HepG2 (cell line): ENCODE data around the gene SRBD1. TPM values are rescaled to one million over a fixed set of nuclear protein-coding genes. Genes with fewer than 3 reads are reported as not detected.

ENCODE experiments used
- ASH2L ChIP-seq: fragments of 300-600, 200-600 bp; sonication (generic); IDR thresholded peaks from 2 replicates; pipeline ENCODE4 v1.7.0; 2017; ENCODE audit warnings: low read depth, mild to moderate bottlenecking, moderate library complexity, mixed read lengths, low read length; ENCODE audit not compliant: insufficient read length
- BRD4 ChIP-seq: sonication (generic); formaldehyde crosslinking; IDR thresholded peaks from 2 replicates; pipeline ENCODE4 v1.4.0; 2020; ENCODE audit warnings: missing genetic modification reagents
- CCAR2 ChIP-seq: fragments of 200-400 bp; formaldehyde crosslinking; optimal IDR thresholded peaks from 2 replicates; pipeline ENCODE3; 2018; ENCODE audit warnings: low read depth, mild to moderate bottlenecking, low read length, moderate library complexity
- ELF1 ChIP-seq: sonication (generic); formaldehyde crosslinking; IDR thresholded peaks from 2 replicates; pipeline ENCODE4 v1.4.0; 2020; ENCODE audit warnings: missing genetic modification reagents
- HOXA3 ChIP-seq: sonication (generic); formaldehyde crosslinking; IDR thresholded peaks from 2 replicates; pipeline ENCODE4 v1.5.0; 2020; ENCODE audit warnings: missing genetic modification reagents
- MATR3 ChIP-seq: sonication (generic); formaldehyde crosslinking; IDR thresholded peaks from 2 replicates; pipeline ENCODE4 v1.4.0; 2020; ENCODE audit warnings: missing genetic modification reagents
- MED1 ChIP-seq: sonication (generic); formaldehyde crosslinking; IDR thresholded peaks from 2 replicates; pipeline ENCODE4 v1.4.0; 2020; ENCODE audit warnings: missing genetic modification reagents
- NFATC3 ChIP-seq: sonication (generic); formaldehyde crosslinking; IDR thresholded peaks from 2 replicates; pipeline ENCODE4 v1.5.1; 2020; ENCODE audit warnings: mild to moderate bottlenecking, missing genetic modification reagents
- NFYB ChIP-seq: sonication (generic); formaldehyde crosslinking; IDR thresholded peaks from 2 replicates; pipeline ENCODE4 v1.4.0; 2020; ENCODE audit warnings: missing genetic modification reagents
- NR2F2 ChIP-seq: IDR thresholded peaks from 2 replicates; pipeline ENCODE4 v1.6.1; 2012; ENCODE audit warnings: low read depth, inconsistent platforms, borderline replicate concordance
- POLR2AphosphoS2 ChIP-seq: IDR thresholded peaks from 2 replicates; pipeline ENCODE4 v1.6.1; 2011; ENCODE audit warnings: low read depth, low read length, improper control_type of control experiment
- SATB2 ChIP-seq: sonication (generic); formaldehyde crosslinking; IDR thresholded peaks from 2 replicates; pipeline ENCODE4 v1.5.0; 2020; ENCODE audit warnings: missing genetic modification reagents
- SETDB1 ChIP-seq: sonication (generic); formaldehyde crosslinking; IDR thresholded peaks from 2 replicates; pipeline ENCODE4 v1.5.1; 2020; ENCODE audit warnings: missing genetic modification reagents, mild to moderate bottlenecking, borderline replicate concordance
- SP140L ChIP-seq: sonication (generic); formaldehyde crosslinking; IDR thresholded peaks from 2 replicates; pipeline ENCODE4 v1.4.0; 2020; ENCODE audit warnings: missing genetic modification reagents, borderline replicate concordance
- TEAD2 ChIP-seq: sonication (generic); formaldehyde crosslinking; IDR thresholded peaks from 2 replicates; pipeline ENCODE4 v1.9.0; 2021; ENCODE audit warnings: missing genetic modification reagents
- TRIM24 ChIP-seq: sonication (generic); formaldehyde crosslinking; IDR thresholded peaks from 2 replicates; pipeline ENCODE4 v1.8.0; 2022; ENCODE audit warnings: mild to moderate bottlenecking, missing genetic modification reagents
- ZNF251 ChIP-seq: sonication (generic); formaldehyde crosslinking; IDR thresholded peaks from 2 replicates; pipeline ENCODE4 v1.9.0; 2021; ENCODE audit warnings: mild to moderate bottlenecking, missing genetic modification reagents
- ZNF282 ChIP-seq: fragments of 450-650 bp; IDR thresholded peaks from 2 replicates; pipeline ENCODE4 v1.6.1; 2018; ENCODE audit not compliant: partially characterized antibody
- ZNF460 ChIP-seq: sonication (generic); formaldehyde crosslinking; IDR thresholded peaks from 2 replicates; pipeline ENCODE4 v1.5.1; 2020; ENCODE audit warnings: missing genetic modification reagents, mild to moderate bottlenecking, borderline replicate concordance
- ZNF564 ChIP-seq: sonication (generic); formaldehyde crosslinking; IDR thresholded peaks from 2 replicates; pipeline ENCODE4 v1.8.1; 2023; ENCODE audit warnings: mild to moderate bottlenecking, missing genetic modification reagents
- ZNF768 ChIP-seq: sonication (generic); formaldehyde crosslinking; IDR thresholded peaks from 2 replicates; pipeline ENCODE4 v1.4.0; 2020; ENCODE audit warnings: missing genetic modification reagents
- ZNF775 ChIP-seq: sonication (generic); formaldehyde crosslinking; IDR thresholded peaks from 2 replicates; pipeline ENCODE4 v1.4.0; 2020; ENCODE audit warnings: missing genetic modification reagents, mild to moderate bottlenecking, moderate library complexity, borderline replicate concordance
- ZNF777 ChIP-seq: sonication (generic); formaldehyde crosslinking; IDR thresholded peaks from 2 replicates; pipeline ENCODE4 v1.4.0; 2020; ENCODE audit warnings: missing genetic modification reagents
- polyA plus RNA-seq, 8 experiments: library from polyadenylated mRNA; depleted of rRNA in 3 of 8; stranded (reverse) in 7 of 8; unstranded in 1 of 8; fragments of >200 nt; fragmentation: Illumina TruSeq in 4 of 8; extraction: Trizol in 4 of 8; gene quantifications; 2 replicates each; pipeline versions ENCODE4 v1.2.1 to v1.2.3, GENCODE V29; 2011 to 2016; ENCODE audit warnings: low read depth in 4 of 8, missing spikeins in 1 of 8, mixed read lengths in 1 of 8; ENCODE audit not compliant: insufficient read depth in 1 of 8
- total RNA-seq, 5 experiments: library from RNA; depleted of rRNA; stranded (reverse); fragments of >200 nt; fragmentation: Illumina TruSeq; extraction: Trizol; gene quantifications; 2 replicates each; pipeline ENCODE4 v1.2.3, GENCODE V29; 2016; ENCODE audit warnings: low read depth in 1 of 5
- TF ChIP-seq, protein P1 (sequence below): sonication (generic); formaldehyde crosslinking; IDR thresholded peaks from 2 replicates; pipeline ENCODE4 v1.4.0; 2020; ENCODE audit warnings: missing genetic modification reagents, borderline replicate concordance
- TF ChIP-seq, protein P2 (sequence below): sonication (generic); formaldehyde crosslinking; conservative IDR thresholded peaks from 2 replicates; pipeline ENCODE4 v1.8.0; 2022; ENCODE audit warnings: missing genetic modification reagents

The SRBD1 gene
- total and polyA plus RNA-seq, 2 of the 13 experiments (the other 11 are each of a cell fraction or from before 2014, with no cell fraction given): 3.2 to 23.9 TPM

DNA sequence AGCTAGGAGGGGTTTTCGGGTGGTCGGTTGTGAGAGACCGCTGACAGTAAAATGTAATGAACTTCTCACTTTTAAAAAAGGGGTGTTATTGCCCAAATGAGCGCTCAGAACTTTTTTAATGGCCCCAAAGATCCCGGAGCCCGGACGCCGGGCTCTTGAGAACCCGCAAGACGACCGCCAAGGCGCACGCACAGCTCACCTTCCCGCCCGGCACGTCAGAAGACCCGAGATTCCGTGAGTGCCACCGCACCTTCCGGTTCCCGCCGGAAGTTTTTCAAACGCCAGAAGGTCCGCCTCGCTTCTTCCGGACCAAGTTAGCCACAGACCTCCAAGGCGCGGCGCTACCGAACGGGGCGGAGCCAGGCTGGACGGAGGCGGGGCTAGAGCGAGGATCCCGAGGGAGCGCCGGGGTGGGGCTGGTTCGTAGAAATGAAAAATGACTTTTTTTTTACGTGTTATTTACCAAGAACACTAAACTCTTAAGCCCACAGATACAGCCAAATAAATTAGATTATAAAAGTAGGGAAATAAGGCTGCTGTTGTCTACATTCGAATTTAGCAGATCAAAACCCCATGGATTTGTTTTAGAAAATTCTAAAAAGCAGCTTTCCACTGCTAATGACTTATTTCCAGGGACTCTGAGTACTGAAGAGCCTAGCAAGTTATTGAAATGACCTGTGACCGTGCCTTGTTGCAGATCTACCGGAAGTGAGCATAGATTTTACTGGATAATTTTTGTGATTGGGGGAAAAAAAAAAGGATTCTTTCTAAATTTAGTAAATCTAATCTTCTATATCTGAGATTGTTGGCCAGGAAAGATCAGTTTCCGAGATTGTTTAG, at the start of gene SRBD1 (continued):
- TF ChIP-seq, protein P1, sequence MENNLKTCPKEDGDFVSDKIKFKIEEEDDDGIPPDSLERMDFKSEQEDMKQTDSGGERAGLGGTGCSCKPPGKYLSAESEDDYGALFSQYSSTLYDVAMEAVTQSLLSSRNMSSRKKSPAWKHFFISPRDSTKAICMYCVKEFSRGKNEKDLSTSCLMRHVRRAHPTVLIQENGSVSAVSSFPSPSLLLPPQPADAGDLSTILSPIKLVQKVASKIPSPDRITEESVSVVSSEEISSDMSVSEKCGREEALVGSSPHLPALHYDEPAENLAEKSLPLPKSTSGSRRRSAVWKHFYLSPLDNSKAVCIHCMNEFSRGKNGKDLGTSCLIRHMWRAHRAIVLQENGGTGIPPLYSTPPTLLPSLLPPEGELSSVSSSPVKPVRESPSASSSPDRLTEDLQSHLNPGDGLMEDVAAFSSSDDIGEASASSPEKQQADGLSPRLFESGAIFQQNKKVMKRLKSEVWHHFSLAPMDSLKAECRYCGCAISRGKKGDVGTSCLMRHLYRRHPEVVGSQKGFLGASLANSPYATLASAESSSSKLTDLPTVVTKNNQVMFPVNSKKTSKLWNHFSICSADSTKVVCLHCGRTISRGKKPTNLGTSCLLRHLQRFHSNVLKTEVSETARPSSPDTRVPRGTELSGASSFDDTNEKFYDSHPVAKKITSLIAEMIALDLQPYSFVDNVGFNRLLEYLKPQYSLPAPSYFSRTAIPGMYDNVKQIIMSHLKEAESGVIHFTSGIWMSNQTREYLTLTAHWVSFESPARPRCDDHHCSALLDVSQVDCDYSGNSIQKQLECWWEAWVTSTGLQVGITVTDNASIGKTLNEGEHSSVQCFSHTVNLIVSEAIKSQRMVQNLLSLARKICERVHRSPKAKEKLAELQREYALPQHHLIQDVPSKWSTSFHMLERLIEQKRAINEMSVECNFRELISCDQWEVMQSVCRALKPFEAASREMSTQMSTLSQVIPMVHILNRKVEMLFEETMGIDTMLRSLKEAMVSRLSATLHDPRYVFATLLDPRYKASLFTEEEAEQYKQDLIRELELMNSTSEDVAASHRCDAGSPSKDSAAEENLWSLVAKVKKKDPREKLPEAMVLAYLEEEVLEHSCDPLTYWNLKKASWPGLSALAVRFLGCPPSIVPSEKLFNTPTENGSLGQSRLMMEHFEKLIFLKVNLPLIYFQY (CRISPR knock-in tag): no peak
- no peak for TF ChIP-seq MATR3 (CRISPR knock-in tag)
- no peak for TF ChIP-seq ZNF282
- TF ChIP-seq SP140L (CRISPR knock-in tag): no peak
- TF ChIP-seq MED1 (CRISPR knock-in tag): peak; percentile 62; the same call in 1 of the 2 replicates
- no peak for TF ChIP-seq TRIM24
- no peak for TF ChIP-seq ZNF460
- TF ChIP-seq BRD4: no peak
- no peak for TF ChIP-seq POLR2AphosphoS2
- TF ChIP-seq SATB2: no peak
- no peak for TF ChIP-seq TEAD2
- TF ChIP-seq ZNF775: peak; percentile 80; the same call in 1 of the 2 replicates
- peak; percentile 55; the same call in 1 of the 2 replicates for TF ChIP-seq ZNF564 (CRISPR knock-in tag)
- TF ChIP-seq ASH2L: peak; percentile 90
- TF ChIP-seq NFYB (CRISPR knock-in tag): no peak; the same call in 1 of the 2 replicates
- no peak for TF ChIP-seq ZNF251 (CRISPR knock-in tag)
- TF ChIP-seq NFATC3 (CRISPR knock-in tag): 0 out of 2 replicates have a peak, but pooled peaks have one; percentile 35
- TF ChIP-seq ZNF768 (CRISPR knock-in tag): peak; percentile 55; the same call in 1 of the 2 replicates
- TF ChIP-seq CCAR2: no peak
- no peak for TF ChIP-seq SETDB1
- TF ChIP-seq NR2F2: no peak
- peak; percentile 91 for TF ChIP-seq HOXA3
- peak; percentile 93 for TF ChIP-seq ELF1 (CRISPR knock-in tag)
- TF ChIP-seq, protein P2, sequence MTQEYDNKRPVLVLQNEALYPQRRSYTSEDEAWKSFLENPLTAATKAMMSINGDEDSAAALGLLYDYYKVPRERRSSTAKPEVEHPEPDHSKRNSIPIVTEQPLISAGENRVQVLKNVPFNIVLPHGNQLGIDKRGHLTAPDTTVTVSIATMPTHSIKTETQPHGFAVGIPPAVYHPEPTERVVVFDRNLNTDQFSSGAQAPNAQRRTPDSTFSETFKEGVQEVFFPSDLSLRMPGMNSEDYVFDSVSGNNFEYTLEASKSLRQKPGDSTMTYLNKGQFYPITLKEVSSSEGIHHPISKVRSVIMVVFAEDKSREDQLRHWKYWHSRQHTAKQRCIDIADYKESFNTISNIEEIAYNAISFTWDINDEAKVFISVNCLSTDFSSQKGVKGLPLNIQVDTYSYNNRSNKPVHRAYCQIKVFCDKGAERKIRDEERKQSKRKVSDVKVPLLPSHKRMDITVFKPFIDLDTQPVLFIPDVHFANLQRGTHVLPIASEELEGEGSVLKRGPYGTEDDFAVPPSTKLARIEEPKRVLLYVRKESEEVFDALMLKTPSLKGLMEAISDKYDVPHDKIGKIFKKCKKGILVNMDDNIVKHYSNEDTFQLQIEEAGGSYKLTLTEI (CRISPR knock-in tag): no peak
- TF ChIP-seq ZNF777 (CRISPR knock-in tag): peak; percentile 47; the same call in 1 of the 2 replicates
